Panc1 (cell line): ENCODE results near the gene HJURP. TPM values are rescaled to one million over a fixed set of nuclear protein-coding genes. Genes with fewer than 3 reads are reported as not detected.

ENCODE experiments used
- ATAC-seq: fragments of 200-7000 bp; cut with Tn5 transposase; 2 replicates; pipeline ENCODE4 v1.9.1; 2020; ENCODE audit warnings: mild to moderate bottlenecking, moderate library complexity
- BruUV-seq: library from RNA; stranded (reverse); fragments of 400-500 nt; replicated peaks from 2 replicates; lab custom pipeline; 2021; lab: Mats Ljungman, UMichigan
- CTCF ChIA-PET: fragments of 300-600 bp; sonication (Branson Sonifier 250); formaldehyde crosslinking; loops from one replicate; lab custom pipeline; 2022; ENCODE audit warnings: antibody characterized with exemption; lab: Charles Lee
- POLR2A ChIA-PET: fragments of 300-600 bp; sonication (Branson Sonifier 250); formaldehyde crosslinking; loops from one replicate; lab custom pipeline; 2022; ENCODE audit warnings: antibody characterized with exemption; lab: Charles Lee
- DNase-seq: peaks from one replicate; pipeline ENCODE4 v3.0.0-alpha.2; 2010; ENCODE audit warnings: low read depth, low spot score
- H3K27ac ChIP-seq: 2 replicates; pipeline ENCODE4 v1.5.1; 2011; ENCODE audit warnings: mild to moderate bottlenecking, low read length, inconsistent platforms
- H3K27me3 ChIP-seq: fragments of 200-500 bp; sonication (Bioruptor generic); 2 replicates; pipeline ENCODE4 v1.6.0; 2014; ENCODE audit warnings: low read length, inconsistent platforms; ENCODE audit not compliant: control insufficient read depth, insufficient read depth
- H3K36me3 ChIP-seq: fragments of 200-500 bp; sonication (Bioruptor generic); 2 replicates; pipeline ENCODE4 v1.5.1; 2014; ENCODE audit warnings: inconsistent platforms, mild to moderate bottlenecking, low read length, moderate library complexity; ENCODE audit not compliant: control insufficient read depth, insufficient read depth
- H3K4me1 ChIP-seq: 2 replicates; pipeline ENCODE4 v1.5.1; 2011; ENCODE audit warnings: inconsistent platforms, mild to moderate bottlenecking, low read length, moderate library complexity; ENCODE audit not compliant: control insufficient read depth, insufficient read depth
- H3K4me3 ChIP-seq, 2 experiments: 2 replicates each; pipeline ENCODE4 v1.5.1; 2011 to 2012; ENCODE audit warnings: low read depth in 2 of 2, low read length in 2 of 2, mild to moderate bottlenecking in 2 of 2, inconsistent platforms in 1 of 2, moderate library complexity in 1 of 2
- H3K9me3 ChIP-seq: fragments of 200-500 bp; sonication (Bioruptor generic); 2 replicates; pipeline ENCODE4 v1.5.1; 2014; ENCODE audit warnings: low read depth, mild to moderate bottlenecking, inconsistent platforms, low read length, moderate library complexity; ENCODE audit not compliant: control insufficient read depth, insufficient read depth
- POLR2AphosphoS5 ChIP-seq: IDR thresholded peaks from 2 replicates; pipeline ENCODE4 v1.6.1; 2012; ENCODE audit warnings: mild to moderate bottlenecking, low read depth, low read length, moderate library complexity
- SIN3A ChIP-seq: IDR thresholded peaks from 2 replicates; pipeline ENCODE4 v1.6.1; 2012; ENCODE audit warnings: low read depth, mild to moderate bottlenecking, low read length, moderate library complexity, borderline replicate concordance; ENCODE audit not compliant: insufficient read depth
- TCF7L2 ChIP-seq: IDR thresholded peaks from 2 replicates; pipeline ENCODE4 v1.6.1; 2011; ENCODE audit warnings: mild to moderate bottlenecking, low read depth, low read length, inconsistent platforms
- in situ Hi-C: cut with HindIII; loops from 2 replicates; pipeline ENCODE4 v1.10.0; 2016; ENCODE audit warnings: low sequenced_read_pairs, low pct_unique_long_range_greater_than_20kb
- intact Hi-C: fragments of 100-400 bp; cut with micrococcal nuclease; formaldehyde crosslinking; loops from one replicate; pipeline ENCODE4 v1.10.0; 2022; ENCODE audit not compliant: unreplicated experiment
- total RNA-seq: library from RNA; stranded (reverse); gene quantifications from one replicate; pipeline ENCODE4 v1.2.1, GENCODE V29; 2021; ENCODE audit not compliant: unreplicated experiment
- TF ChIP-seq, protein P1 (sequence below), 2 experiments: IDR thresholded peaks; 2 replicates each; pipeline ENCODE4 v1.6.1; 2011 to 2012; ENCODE audit warnings: low read depth in 2 of 2, control low read depth in 1 of 2, low read length in 1 of 2, mild to moderate bottlenecking in 1 of 2, moderate library complexity in 1 of 2; ENCODE audit not compliant: insufficient read depth in 1 of 2
- TF ChIP-seq, protein P2 (sequence below): fragments of 450-650 bp; IDR thresholded peaks from 2 replicates; pipeline ENCODE4 v1.5.1; 2017; ENCODE audit warnings: mild to moderate bottlenecking

The HJURP gene
- total RNA-seq, 1 experiment from 2014 or later = 87.0 TPM

DNA sequence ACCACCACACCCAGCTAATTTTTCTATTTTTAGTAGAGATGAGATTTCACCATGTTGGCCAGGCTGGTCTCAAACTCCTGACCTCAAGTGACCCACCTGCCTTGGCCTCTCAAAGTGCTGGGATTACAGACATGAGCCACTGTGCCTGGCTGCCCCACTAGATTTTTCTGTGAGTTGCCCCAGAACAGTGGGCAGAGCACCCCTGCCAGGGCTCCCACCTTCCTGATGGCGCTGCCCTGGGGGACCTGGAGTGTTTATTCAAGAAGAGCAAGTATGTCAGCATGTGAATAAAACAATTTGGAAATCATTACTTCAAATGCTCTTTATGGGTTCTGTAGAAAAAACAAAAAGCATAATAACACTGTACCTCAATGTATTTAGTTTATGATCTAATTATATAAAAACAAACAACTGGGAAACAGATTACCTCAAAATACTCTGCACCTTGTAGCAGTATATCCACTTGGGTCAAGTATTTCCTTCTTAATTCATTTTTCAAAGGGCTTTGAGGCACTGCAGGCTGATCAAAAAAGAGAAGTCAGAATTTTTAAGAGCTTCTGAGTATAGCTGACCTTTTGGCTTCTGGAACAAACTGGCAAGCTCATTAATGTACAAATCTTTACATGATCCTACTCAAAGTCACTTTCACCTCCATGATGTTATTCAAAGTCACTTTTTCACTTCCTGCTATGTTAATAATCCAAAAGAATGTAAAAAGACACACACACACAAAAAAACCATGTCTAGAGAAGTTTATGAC is 8.9 kb downstream of the HJURP start:
- Histone ChIP-seq H3K9me3 (no peaks in the 10 kb centered on the region), H3K4me3 (no peak overlapping the region), H3K27me3 (no peaks in the 10 kb centered on the region), H3K4me1 (peaks cover 6% of the 10 kb centered on the region; the same call in 1 of the 2 replicates), H3K27ac (no peak overlapping the region), H3K36me3 (peaks cover 48% of the 10 kb centered on the region)
- in situ Hi-C loops = no loop called here
- DNase-seq (no peak), ATAC-seq (no peak)
- ChIA-PET POLR2A (no interaction called here), CTCF (no interaction called here)
- intact Hi-C loops = no loop called here
- no TSS peak for BruUV-seq
- TF ChIP-seq TCF7L2 (no peak), SIN3A (no peak), POLR2AphosphoS5 (no peak)
- TF ChIP-seq, protein P1, sequence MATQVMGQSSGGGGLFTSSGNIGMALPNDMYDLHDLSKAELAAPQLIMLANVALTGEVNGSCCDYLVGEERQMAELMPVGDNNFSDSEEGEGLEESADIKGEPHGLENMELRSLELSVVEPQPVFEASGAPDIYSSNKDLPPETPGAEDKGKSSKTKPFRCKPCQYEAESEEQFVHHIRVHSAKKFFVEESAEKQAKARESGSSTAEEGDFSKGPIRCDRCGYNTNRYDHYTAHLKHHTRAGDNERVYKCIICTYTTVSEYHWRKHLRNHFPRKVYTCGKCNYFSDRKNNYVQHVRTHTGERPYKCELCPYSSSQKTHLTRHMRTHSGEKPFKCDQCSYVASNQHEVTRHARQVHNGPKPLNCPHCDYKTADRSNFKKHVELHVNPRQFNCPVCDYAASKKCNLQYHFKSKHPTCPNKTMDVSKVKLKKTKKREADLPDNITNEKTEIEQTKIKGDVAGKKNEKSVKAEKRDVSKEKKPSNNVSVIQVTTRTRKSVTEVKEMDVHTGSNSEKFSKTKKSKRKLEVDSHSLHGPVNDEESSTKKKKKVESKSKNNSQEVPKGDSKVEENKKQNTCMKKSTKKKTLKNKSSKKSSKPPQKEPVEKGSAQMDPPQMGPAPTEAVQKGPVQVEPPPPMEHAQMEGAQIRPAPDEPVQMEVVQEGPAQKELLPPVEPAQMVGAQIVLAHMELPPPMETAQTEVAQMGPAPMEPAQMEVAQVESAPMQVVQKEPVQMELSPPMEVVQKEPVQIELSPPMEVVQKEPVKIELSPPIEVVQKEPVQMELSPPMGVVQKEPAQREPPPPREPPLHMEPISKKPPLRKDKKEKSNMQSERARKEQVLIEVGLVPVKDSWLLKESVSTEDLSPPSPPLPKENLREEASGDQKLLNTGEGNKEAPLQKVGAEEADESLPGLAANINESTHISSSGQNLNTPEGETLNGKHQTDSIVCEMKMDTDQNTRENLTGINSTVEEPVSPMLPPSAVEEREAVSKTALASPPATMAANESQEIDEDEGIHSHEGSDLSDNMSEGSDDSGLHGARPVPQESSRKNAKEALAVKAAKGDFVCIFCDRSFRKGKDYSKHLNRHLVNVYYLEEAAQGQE (IDR thresholded peaks at IDR 0.05; ENCODE audit: insufficient read depth in 1 of 2, low read depth in 2 of 2, low read length in 1 of 2) = no peak
- TF ChIP-seq, protein P2, sequence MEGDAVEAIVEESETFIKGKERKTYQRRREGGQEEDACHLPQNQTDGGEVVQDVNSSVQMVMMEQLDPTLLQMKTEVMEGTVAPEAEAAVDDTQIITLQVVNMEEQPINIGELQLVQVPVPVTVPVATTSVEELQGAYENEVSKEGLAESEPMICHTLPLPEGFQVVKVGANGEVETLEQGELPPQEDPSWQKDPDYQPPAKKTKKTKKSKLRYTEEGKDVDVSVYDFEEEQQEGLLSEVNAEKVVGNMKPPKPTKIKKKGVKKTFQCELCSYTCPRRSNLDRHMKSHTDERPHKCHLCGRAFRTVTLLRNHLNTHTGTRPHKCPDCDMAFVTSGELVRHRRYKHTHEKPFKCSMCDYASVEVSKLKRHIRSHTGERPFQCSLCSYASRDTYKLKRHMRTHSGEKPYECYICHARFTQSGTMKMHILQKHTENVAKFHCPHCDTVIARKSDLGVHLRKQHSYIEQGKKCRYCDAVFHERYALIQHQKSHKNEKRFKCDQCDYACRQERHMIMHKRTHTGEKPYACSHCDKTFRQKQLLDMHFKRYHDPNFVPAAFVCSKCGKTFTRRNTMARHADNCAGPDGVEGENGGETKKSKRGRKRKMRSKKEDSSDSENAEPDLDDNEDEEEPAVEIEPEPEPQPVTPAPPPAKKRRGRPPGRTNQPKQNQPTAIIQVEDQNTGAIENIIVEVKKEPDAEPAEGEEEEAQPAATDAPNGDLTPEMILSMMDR = no peak

DNA sequence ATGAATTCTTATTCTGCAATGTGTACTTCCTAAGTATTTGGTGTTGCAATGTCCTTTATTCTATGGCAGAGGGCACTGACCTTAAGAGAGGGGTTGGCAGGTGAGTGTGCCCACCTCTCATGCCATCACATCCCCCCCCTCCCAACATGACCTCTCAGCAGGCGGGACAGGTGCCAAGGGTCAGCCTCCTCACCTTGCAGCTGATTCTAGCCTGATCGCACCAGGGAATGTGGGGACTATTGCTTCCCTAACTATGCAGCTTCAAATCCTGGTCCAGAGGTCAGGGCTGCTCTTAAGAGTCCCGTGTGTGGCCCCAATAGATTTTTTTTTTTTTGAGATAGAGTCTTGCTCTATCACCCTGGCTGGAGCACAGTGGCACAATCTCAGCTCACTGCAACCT is 9.5 kb downstream of the HJURP start:
- ChIA-PET POLR2A (no interaction called here), CTCF (no interaction called here)
- Histone ChIP-seq H3K36me3 (peaks cover 51% of the 10 kb centered on the region), H3K4me1 (peaks cover 8% of the 10 kb centered on the region; the same call in 1 of the 2 replicates), H3K27me3 (no peaks in the 10 kb centered on the region), H3K9me3 (no peaks in the 10 kb centered on the region), H3K4me3 (no peak overlapping the region), H3K27ac (no peak overlapping the region)
- ATAC-seq (no peak), DNase-seq (no peak)
- in situ Hi-C loops = no loop called here
- BruUV-seq = no TSS peak
- intact Hi-C loops = no loop called here
- TF ChIP-seq SIN3A (no peak), POLR2AphosphoS5 (no peak), TCF7L2 (no peak)
- TF ChIP-seq, protein P1 (IDR thresholded peaks at IDR 0.05; ENCODE audit: insufficient read depth in 1 of 2, low read depth in 2 of 2, low read length in 1 of 2) = no peak
- TF ChIP-seq, protein P2 = no peak
